ENCODE data around the gene TBX20. TPM values are rescaled to one million over a fixed set of nuclear protein-coding genes. Genes with fewer than 3 reads are reported as not detected.

Gene TBX20
- total and polyA plus RNA-seq, 2 of the 8 experiments (the other 6 are each of a cell fraction or from before 2014, with no cell fraction given): 0.08 to 0.26 TPM

- TF ChIP-seq CHD7 (IDR thresholded peaks at IDR 0.05; ENCODE audit: insufficient replicate concordance, low read length) (no peak), SIN3A (conservative IDR thresholded peaks at IDR 0.05 in 1 of 2, IDR thresholded peaks at IDR 0.05 in 1 of 2; ENCODE audit: low read depth in 1 of 2, low read length in 2 of 2) (no peak), TCF12 (IDR thresholded peaks at IDR 0.05; ENCODE audit: low read depth, low read length) (no peak), E2F6 (IDR thresholded peaks at IDR 0.05) (peak; percentile 53), EP300 (IDR thresholded peaks at IDR 0.05; ENCODE audit: borderline replicate concordance in 1 of 2, low read depth in 2 of 2, low read length in 2 of 2) (no peak), EZH2 (IDR thresholded peaks at IDR 0.05; ENCODE audit: low read depth, low read length, severe bottlenecking) (peak; percentile 97), RXRA (IDR thresholded peaks at IDR 0.05; ENCODE audit: insufficient read depth, low read depth, low read length) (no peak)
Observed at GRCh38 chr7:35258125-35258867, 4.4 kb upstream of the TBX20 start (continued).

Measured in H1 (cell line).